Activated naive CD8-positive, alpha-beta T cell treated with anti-CD3 and anti-CD28 coated beads, Interleukin-2, amount 10 ng/mL, durations not matched to agents 7 days and 5 days (primary cell): ENCODE measurements around the gene SLIT3. TPM values are rescaled to one million over a fixed set of nuclear protein-coding genes. Genes with fewer than 3 reads are reported as not detected.

Experiments used
- ATAC-seq: fragments of 150-1000 bp; cut with Tn5 transposase; one replicate; pipeline ENCODE4 v1.10.0; 2021; ENCODE audit warnings: low read depth, moderate library complexity
- POLR2A ChIA-PET: fragments of 350-600 bp; sonication (Branson Sonifier 250); formaldehyde crosslinking; loops from one replicate; lab custom pipeline; 2021; ENCODE audit warnings: antibody characterized with exemption; lab: Charles Lee
- DNase-seq: peaks from one replicate; pipeline ENCODE4 v3.0.0; 2021
- H3K27ac Mint-ChIP-seq: one replicate; pipeline ENCODE4 v1.8.0; 2022; ENCODE audit warnings: mild to moderate bottlenecking, mixed read lengths
- H3K27me3 Mint-ChIP-seq: one replicate; pipeline ENCODE4 v1.8.0; 2022; ENCODE audit warnings: mild to moderate bottlenecking, moderate library complexity, mixed read lengths
- H3K36me3 Mint-ChIP-seq: one replicate; pipeline ENCODE4 v1.8.0; 2021; ENCODE audit warnings: mild to moderate bottlenecking, mixed read lengths
- H3K4me1 Mint-ChIP-seq: one replicate; pipeline ENCODE4 v1.8.0; 2021; ENCODE audit warnings: mixed read lengths
- H3K4me3 Mint-ChIP-seq: one replicate; pipeline ENCODE4 v1.8.0; 2022; ENCODE audit warnings: mild to moderate bottlenecking, moderate library complexity, mixed read lengths
- H3K9me3 Mint-ChIP-seq: one replicate; pipeline ENCODE4 v1.8.0; 2021; ENCODE audit warnings: mixed read lengths
- total RNA-seq, 2 experiments: library from RNA; stranded (reverse); gene quantifications; one replicate each; pipeline ENCODE4 v1.2.3, GENCODE V29; 2021

The SLIT3 gene
- total RNA-seq, 2 experiments from 2014 or later, result not detected

DNA sequence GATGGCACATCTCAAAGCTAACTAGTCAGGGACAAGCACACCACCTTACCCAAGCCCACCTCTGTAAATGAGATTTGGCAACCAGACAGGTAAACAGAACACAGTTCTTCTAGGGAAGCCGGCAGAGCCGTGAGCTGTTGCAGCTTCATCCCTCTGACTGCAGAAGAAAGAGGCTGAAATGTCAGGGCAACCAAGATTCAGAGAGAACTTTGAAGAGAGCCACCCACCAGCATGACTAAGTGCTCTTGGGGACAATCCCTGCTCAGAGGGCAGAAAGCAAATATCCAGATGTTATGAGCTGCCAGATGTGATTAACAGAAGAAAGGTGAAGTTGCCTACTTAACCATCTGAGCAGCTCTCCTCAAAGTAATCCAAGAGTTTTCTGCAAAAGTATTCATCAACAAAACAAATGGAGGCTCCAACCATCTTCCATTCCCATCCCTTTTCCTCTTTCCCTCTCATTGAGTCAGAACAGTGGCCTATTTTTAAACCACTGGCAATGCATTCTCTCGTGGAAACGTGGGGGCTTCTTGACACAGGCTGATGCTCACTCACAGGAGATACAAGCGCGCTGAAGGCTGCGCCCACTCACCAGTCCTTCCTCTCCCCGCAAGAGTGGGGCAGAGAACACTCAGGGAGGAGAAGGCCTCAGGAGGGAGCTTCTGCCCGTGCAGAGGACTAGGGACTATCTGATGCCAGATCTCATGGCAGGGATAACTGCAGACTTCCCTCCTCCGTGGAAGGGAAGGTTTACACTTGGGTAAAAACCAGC is 57.1 kb downstream of the SLIT3 start:
- POLR2A ChIA-PET, result no interaction called here
- Mint-ChIP-seq H3K4me1 (peaks cover 3% of the 10 kb centered on the region), H3K27me3 (no peaks in the 10 kb centered on the region), H3K36me3 (no peaks in the 10 kb centered on the region), H3K9me3 (peaks cover 2% of the 10 kb centered on the region), H3K27ac (no peak overlapping the region), H3K4me3 (no peak overlapping the region)
- no peak for DNase-seq
- ATAC-seq, result no peak

DNA sequence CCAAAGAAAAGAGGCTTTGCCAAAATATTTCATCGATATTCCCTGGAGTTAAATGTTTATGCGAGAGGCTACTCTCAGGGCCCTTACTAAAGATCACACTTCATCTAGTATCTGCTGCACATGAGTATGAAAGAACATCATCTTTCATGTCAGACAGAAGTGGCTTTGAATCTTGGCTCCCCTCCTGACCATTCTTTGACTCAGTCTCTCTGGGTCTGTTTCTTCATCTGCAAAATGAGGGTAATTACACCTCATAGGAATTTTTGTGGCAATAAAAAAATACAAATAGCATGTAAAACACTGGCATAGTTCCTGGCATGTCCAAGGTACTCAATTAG is 58.1 kb downstream of the SLIT3 start:
- DNase-seq (no peak), ATAC-seq (no peak)
- Mint-ChIP-seq H3K4me1 (peaks cover 3% of the 10 kb centered on the region), H3K36me3 (no peaks in the 10 kb centered on the region), H3K4me3 (no peak overlapping the region), H3K27ac (no peak overlapping the region), H3K27me3 (no peaks in the 10 kb centered on the region), H3K9me3 (peaks cover 2% of the 10 kb centered on the region)
- POLR2A ChIA-PET, result no interaction called here

DNA sequence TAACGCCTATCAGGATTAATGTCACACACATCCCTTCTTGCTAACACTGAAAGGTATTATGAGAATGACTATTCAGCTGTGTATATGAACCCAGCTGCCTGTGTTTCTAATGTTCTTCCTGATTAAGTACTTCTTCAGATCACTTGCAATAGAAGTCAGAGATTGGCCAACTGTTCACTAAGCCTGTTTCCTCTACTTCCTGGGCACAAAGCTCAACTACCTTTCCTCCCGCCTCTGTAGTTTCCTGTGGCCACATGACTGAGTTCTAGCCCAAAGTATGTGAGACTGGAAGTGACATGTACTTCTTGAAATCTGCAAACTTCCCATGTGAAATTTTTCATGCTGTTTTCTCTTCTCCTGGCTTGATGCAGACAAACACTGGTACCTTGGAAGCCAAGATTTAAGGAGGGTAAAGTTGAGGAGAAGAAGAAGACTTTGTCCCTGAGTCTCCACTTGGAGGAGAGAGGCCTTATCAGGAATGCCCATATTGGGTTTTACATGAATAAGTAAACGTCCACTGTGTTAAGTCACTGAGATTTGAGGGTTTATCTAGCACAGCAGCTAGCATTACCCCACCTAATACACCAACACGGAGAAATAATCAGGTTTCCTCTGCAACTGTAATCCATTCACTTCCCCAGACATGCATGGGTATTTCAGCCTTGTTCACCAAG is 58.6 kb downstream of the SLIT3 start:
- Mint-ChIP-seq H3K9me3 (peaks cover 2% of the 10 kb centered on the region), H3K4me3 (no peak overlapping the region), H3K27ac (no peak overlapping the region), H3K36me3 (no peaks in the 10 kb centered on the region), H3K4me1 (peaks cover 3% of the 10 kb centered on the region), H3K27me3 (no peaks in the 10 kb centered on the region)
- ATAC-seq (no peak), DNase-seq (no peak)
- POLR2A ChIA-PET, result no interaction called here

DNA sequence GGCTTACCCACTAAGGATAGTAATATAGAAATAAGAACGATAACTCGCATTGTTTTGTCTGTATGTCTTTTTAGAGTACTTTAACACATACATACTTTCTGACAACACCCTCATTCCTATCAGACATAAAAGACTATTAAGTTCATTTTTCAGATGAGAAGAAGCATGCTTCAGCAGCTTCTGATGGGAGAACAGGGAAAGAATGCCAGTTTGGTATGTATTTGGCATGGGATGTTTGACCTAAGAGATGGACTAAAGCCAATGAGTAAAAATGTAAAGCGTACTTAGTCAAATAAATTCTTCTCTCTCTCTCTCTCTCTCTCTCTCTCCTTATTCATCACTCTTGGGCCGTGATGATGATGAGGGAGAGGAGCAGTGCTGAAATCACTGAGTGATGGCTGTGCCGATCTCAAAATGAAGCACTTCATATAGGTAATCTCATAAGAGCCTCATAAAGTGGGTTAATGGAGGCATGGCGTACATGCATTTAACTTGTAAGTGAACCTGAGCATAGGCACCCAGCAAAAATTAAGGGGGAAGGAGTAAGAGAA is 71.5 kb downstream of the SLIT3 start:
- Mint-ChIP-seq H3K27ac (no peak overlapping the region), H3K36me3 (no peaks in the 10 kb centered on the region), H3K9me3 (no peaks in the 10 kb centered on the region), H3K27me3 (no peaks in the 10 kb centered on the region), H3K4me1 (no peaks in the 10 kb centered on the region), H3K4me3 (no peak overlapping the region)
- ATAC-seq, result no peak
- DNase-seq, result no peak
- POLR2A ChIA-PET, result no interaction called here

DNA sequence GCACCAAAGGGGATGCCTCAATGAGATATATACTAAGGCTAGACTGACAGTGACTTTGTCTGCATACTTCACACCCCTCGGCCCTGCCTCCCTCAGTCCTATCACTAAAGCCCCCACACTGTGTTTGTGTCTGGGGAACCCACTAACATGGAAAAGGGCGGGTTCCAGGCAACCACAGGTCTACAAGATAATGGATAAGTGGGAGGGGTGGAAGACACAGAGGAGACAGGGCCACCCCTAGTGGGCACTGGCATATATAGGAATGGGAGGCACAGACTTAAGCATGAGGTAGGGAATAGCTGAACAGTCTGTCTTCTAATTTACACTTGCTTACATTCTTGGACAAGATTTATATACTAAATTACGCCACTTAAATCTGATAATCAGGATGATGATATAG is 74.0 kb downstream of the SLIT3 start:
- DNase-seq (no peak), ATAC-seq (no peak)
- Mint-ChIP-seq H3K4me3 (no peak overlapping the region), H3K4me1 (no peaks in the 10 kb centered on the region), H3K27ac (no peak overlapping the region), H3K36me3 (no peaks in the 10 kb centered on the region), H3K27me3 (no peaks in the 10 kb centered on the region), H3K9me3 (no peaks in the 10 kb centered on the region)
- POLR2A ChIA-PET, result no interaction called here

DNA sequence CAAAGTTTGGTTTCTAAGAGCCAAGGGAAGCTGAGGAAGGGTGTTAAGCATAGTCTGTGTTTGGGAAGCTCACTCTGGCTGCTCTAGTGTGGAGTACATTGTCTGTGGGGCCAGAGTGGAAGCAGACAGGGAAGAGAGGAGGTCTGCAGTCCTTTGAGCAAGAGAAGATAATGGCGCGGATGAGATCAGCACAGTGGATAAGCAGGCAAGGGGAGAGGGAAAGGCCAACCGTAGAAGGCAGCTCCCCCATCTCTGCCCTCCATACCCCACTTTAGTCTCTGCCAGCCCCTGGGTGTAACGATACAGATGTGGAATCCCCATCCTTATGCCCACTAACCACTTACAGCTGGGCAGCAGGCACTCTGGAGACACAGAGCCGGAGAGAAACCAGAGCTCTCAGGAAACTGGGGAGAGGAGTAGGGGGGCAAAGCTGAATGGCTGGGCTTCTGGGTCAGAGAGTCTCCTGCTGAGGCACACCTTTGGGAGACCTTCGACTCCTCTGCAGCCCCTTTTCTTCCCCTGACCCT is 75.0 kb downstream of the SLIT3 start:
- Mint-ChIP-seq H3K36me3 (no peaks in the 10 kb centered on the region), H3K4me3 (no peak overlapping the region), H3K9me3 (no peaks in the 10 kb centered on the region), H3K27me3 (no peaks in the 10 kb centered on the region), H3K4me1 (no peaks in the 10 kb centered on the region), H3K27ac (no peak overlapping the region)
- POLR2A ChIA-PET, result no interaction called here
- DNase-seq, result no peak
- ATAC-seq, result no peak

DNA sequence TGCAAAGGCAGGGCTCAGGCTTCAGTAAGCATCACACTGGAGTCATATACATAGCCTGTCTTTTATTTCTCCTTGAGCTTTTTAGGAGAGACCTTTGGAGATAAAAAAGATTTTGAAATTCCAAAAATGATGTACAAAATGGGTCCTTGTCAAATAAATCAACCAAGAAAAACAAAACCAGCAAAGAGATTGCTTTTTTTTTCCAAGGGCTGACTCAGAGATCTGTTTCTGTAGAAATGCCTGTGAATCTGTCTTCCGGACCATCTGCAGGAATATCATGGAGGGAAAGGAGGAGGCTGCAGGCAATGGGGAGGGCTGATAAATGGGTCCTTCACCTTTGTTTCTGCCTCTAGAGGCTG is 77.4 kb downstream of the SLIT3 start:
- POLR2A ChIA-PET, result no interaction called here
- Mint-ChIP-seq H3K27ac (no peak overlapping the region), H3K4me3 (no peak overlapping the region), H3K4me1 (no peaks in the 10 kb centered on the region), H3K27me3 (no peaks in the 10 kb centered on the region), H3K36me3 (no peaks in the 10 kb centered on the region), H3K9me3 (no peaks in the 10 kb centered on the region)
- ATAC-seq (no peak), DNase-seq (no peak)

DNA sequence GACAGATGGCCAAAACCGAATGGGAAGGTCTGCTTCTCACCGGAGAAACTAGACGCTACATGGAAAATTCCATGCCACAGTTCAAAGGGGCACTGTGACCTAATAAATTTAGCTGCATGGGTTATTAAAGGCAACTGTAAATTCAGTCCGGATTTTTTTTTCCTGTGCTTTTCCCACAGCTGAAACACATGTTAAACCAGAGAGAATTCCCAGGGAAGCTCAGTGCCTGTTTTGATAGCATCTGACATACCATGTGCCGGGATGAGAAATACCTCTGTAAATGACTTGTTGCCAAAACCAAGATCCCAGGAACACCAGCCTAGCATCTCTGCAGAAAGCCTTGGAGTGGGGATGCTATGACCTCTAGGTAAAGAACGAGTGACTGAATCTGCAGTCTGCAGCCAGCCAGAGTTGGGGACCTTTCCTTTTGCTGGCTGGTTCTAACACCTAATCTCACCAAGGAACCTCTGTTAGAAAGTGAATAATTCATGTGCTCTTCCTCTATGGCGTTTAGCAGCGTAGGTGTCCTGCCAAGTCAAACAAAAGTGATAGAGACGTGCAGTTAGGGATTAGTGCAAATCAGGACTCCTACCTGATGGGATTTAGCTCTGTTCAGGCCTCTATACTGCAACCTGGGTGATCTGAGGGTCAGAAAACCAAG is 77.9 kb downstream of the SLIT3 start:
- no peaks in the 10 kb centered on the region for H3K4me1 Mint-ChIP-seq
- DNase-seq, result no peak
- ATAC-seq, result no peak
- no peaks in the 10 kb centered on the region for H3K27me3 Mint-ChIP-seq
- no peaks in the 10 kb centered on the region for H3K9me3 Mint-ChIP-seq
- H3K27ac Mint-ChIP-seq, result no peak overlapping the region
- H3K36me3 Mint-ChIP-seq, result no peaks in the 10 kb centered on the region
- POLR2A ChIA-PET, result no interaction called here
- no peak overlapping the region for H3K4me3 Mint-ChIP-seq

DNA sequence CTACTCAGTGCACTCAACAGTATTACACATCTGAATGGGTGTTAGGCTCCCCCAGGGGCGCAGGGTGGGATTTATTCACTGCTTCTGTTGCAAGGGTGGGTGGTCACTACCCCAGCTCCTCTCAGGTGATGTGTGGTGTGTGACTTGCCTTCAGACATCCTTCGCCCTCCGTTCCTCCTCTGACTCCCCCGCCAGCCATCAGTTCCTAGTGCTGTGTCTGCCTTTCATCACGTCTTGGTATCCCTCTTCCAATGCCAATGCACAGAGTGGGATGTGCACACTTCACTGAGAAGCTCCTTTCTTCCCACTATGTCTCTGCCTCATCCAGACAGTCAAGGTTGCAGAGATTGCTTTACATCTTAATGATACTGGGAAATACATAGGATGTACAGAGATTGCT is 79.4 kb downstream of the SLIT3 start:
- no peaks in the 10 kb centered on the region for H3K4me1 Mint-ChIP-seq
- ATAC-seq (no peak), DNase-seq (no peak)
- H3K27ac Mint-ChIP-seq, result no peak overlapping the region
- POLR2A ChIA-PET, result no interaction called here
- H3K36me3 Mint-ChIP-seq, result no peaks in the 10 kb centered on the region
- H3K9me3 Mint-ChIP-seq, result no peaks in the 10 kb centered on the region
- H3K27me3 Mint-ChIP-seq, result no peaks in the 10 kb centered on the region
- H3K4me3 Mint-ChIP-seq, result no peak overlapping the region

DNA sequence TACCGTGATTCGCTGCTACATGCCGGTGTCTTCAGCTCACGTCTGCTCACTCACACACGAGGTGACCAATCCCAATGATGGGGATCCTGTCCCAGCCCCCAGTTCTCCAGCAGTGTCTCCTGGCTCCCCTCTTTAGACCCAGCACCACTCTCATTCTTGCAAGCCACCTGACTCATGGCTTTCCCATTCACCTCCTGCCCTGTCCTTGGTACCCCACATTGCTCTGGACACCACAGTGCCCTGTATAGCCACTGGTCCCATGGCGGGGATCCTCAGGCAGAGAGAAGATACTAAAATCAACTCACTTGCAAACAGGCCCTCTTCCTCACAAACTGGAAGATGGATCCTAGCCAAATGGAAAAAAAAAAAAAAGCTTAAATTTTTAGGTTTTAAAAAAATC is 81.0 kb downstream of the SLIT3 start:
- POLR2A ChIA-PET, result interaction anchor here (0.6 kb wide), 1 partner anchor 228 kb away, joined by 4 read pairs; no protein-coding TSS in a partner anchor
- Mint-ChIP-seq H3K36me3 (no peaks in the 10 kb centered on the region), H3K9me3 (no peaks in the 10 kb centered on the region)

DNA sequence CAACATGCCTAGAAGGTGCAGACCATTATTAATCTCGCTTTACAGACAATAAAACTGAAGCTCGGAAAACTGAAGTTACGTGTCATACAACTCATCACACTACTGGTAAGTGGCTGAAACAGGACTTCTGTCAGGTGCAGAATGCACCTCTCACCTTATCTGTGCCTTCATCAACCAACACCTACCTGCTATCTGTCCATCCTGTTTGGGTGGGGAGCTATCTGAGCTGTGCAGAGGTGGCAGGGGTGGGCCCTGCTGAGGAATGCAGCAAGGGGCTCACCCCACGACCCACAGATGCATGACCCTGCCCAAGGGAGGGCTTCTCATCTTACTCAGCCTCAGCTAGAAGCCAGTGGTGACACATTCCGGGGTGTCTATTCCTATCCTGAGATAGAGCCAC is 81.6 kb downstream of the SLIT3 start:
- ATAC-seq (no peak), DNase-seq (no peak)
- Mint-ChIP-seq H3K9me3 (no peaks in the 10 kb centered on the region), H3K4me3 (no peak overlapping the region), H3K36me3 (no peaks in the 10 kb centered on the region), H3K27me3 (no peaks in the 10 kb centered on the region), H3K27ac (no peak overlapping the region), H3K4me1 (no peaks in the 10 kb centered on the region)
- POLR2A ChIA-PET, result no interaction called here

More for the DNA sequence above, 81.0 kb downstream of the SLIT3 start:
- H3K27me3 Mint-ChIP-seq, result no peaks in the 10 kb centered on the region
- no peak overlapping the region for H3K4me3 Mint-ChIP-seq
- ATAC-seq, result no peak
- H3K27ac Mint-ChIP-seq, result no peak overlapping the region
- no peak for DNase-seq
- no peaks in the 10 kb centered on the region for H3K4me1 Mint-ChIP-seq

DNA sequence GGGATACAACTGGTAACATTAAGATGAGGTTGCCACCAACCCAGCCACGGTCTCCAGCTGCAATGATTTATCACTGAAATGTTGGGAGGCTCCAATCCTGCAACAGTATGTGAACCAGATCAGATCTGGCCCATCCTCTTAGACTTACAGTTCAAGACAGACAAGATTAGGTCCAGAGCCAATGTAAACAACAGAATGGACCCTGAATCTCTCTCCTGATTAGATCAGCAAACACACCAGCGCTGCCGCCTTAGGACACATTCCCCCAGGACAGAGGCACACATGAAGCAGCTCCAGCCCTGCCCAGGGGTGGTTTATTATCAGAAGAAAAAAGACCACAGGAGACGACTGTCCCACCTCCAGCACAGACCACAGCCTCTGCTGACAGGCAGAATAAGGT is 82.1 kb downstream of the SLIT3 start:
- Mint-ChIP-seq H3K4me1 (no peaks in the 10 kb centered on the region), H3K27me3 (no peaks in the 10 kb centered on the region), H3K27ac (no peak overlapping the region), H3K36me3 (no peaks in the 10 kb centered on the region), H3K4me3 (no peak overlapping the region), H3K9me3 (no peaks in the 10 kb centered on the region)
- POLR2A ChIA-PET, result no interaction called here
- DNase-seq (no peak), ATAC-seq (no peak)

DNA sequence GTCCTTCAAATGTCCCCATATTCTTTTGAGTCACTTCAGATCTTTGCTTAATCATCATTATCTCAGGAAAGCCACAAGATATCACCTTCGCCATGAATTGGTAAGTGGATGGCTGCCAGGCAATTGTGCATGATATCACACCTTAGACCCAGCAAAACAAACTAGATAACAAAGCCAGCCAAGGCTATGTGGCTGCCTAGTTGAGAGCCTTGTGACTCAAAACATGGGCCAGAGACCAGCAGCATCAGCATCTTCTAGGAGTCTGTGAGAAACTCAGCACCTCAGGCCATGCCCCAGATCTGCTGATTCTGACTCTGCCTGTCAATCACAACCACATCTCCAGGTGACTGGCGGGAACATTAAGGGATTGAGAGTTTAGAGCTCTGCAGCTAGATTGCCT is 82.8 kb downstream of the SLIT3 start:
- DNase-seq (no peak), ATAC-seq (no peak)
- H3K27me3 Mint-ChIP-seq, result no peaks in the 10 kb centered on the region
- POLR2A ChIA-PET, result no interaction called here
- H3K4me1 Mint-ChIP-seq, result no peaks in the 10 kb centered on the region
- no peak overlapping the region for H3K4me3 Mint-ChIP-seq
- H3K27ac Mint-ChIP-seq, result no peak overlapping the region
- no peaks in the 10 kb centered on the region for H3K36me3 Mint-ChIP-seq
- H3K9me3 Mint-ChIP-seq, result no peaks in the 10 kb centered on the region
